ENCODE results near the gene BEGAIN. TPM values are rescaled to one million over a fixed set of nuclear protein-coding genes. Genes with fewer than 3 reads are reported as not detected.

Gene BEGAIN
- total RNA-seq, 1 donor from 2014 or later = 0.54 TPM

DNA sequence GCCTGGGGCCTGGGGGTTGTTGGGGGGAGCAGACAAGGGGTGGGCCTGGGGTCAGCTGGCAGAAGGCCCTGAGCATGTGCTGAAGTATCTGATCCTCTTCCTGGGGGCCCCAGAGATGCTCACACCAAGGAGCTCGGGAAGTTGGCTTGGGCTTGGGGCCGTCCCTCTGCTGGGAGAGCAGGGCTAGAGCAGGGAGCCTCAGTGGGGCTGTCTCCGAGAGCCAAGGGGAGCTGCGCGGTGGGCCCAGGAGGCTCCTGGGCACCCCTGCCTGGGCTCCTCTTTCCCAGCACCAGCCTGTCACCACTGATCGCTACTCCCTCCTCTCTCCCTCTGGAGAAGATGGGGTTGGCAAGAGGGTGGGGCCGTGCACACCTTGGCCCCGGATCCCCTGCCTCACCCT is 28.3 kb downstream of the BEGAIN start:
- Histone ChIP-seq H3K4me2 (ENCODE audit: low read length) (no peak overlapping the region), H3K9me3 (ENCODE audit: insufficient read depth, low read depth, low read length) (no peaks in the 10 kb centered on the region), H2AFZ (ENCODE audit: low read depth, low read length) (no peak overlapping the region), H3K4me3 (ENCODE audit: insufficient read depth, low read depth, low read length) (no peak overlapping the region), H3K4me1 (ENCODE audit: insufficient read depth, low read length) (no peaks in the 10 kb centered on the region), H3K79me2 (ENCODE audit: insufficient read depth, low read length) (no peaks in the 10 kb centered on the region), H3K36me3 (ENCODE audit: insufficient read depth, low read length) (no peaks in the 10 kb centered on the region), H3K27ac (ENCODE audit: low read depth, low read length) (no peak overlapping the region), H4K20me1 (ENCODE audit: insufficient read depth, low read length) (peaks cover 6% of the 10 kb centered on the region), H3K27me3 (ENCODE audit: insufficient read depth, low read length) (peaks cover 2% of the 10 kb centered on the region), H3K9ac (ENCODE audit: low read length) (no peak overlapping the region)
- Mint-ChIP-seq H3K36me3 (ENCODE audit: low read depth, unreplicated experiment) (no peaks in the 10 kb centered on the region), H3K27me3 (ENCODE audit: low read depth, unreplicated experiment) (peaks cover 50% of the 10 kb centered on the region), H3K4me1 (ENCODE audit: low read depth, unreplicated experiment) (peaks cover 5% of the 10 kb centered on the region), H3K27ac (ENCODE audit: unreplicated experiment) (no peak overlapping the region), H3K9me3 (ENCODE audit: unreplicated experiment) (peaks cover 1% of the 10 kb centered on the region), H3K4me3 (ENCODE audit: unreplicated experiment) (no peak overlapping the region)
- FAIRE-seq = no peak
- no peak for DNase-seq (ENCODE audit: low read depth)
- TF ChIP-seq, protein P1, sequence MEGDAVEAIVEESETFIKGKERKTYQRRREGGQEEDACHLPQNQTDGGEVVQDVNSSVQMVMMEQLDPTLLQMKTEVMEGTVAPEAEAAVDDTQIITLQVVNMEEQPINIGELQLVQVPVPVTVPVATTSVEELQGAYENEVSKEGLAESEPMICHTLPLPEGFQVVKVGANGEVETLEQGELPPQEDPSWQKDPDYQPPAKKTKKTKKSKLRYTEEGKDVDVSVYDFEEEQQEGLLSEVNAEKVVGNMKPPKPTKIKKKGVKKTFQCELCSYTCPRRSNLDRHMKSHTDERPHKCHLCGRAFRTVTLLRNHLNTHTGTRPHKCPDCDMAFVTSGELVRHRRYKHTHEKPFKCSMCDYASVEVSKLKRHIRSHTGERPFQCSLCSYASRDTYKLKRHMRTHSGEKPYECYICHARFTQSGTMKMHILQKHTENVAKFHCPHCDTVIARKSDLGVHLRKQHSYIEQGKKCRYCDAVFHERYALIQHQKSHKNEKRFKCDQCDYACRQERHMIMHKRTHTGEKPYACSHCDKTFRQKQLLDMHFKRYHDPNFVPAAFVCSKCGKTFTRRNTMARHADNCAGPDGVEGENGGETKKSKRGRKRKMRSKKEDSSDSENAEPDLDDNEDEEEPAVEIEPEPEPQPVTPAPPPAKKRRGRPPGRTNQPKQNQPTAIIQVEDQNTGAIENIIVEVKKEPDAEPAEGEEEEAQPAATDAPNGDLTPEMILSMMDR (IDR thresholded peaks at IDR 0.05; ENCODE audit: insufficient read depth, low read depth, low read length) = no peak
- no peak for TF ChIP-seq EZH2 (IDR thresholded peaks at IDR 0.05; ENCODE audit: insufficient read depth, low read length)

DNA sequence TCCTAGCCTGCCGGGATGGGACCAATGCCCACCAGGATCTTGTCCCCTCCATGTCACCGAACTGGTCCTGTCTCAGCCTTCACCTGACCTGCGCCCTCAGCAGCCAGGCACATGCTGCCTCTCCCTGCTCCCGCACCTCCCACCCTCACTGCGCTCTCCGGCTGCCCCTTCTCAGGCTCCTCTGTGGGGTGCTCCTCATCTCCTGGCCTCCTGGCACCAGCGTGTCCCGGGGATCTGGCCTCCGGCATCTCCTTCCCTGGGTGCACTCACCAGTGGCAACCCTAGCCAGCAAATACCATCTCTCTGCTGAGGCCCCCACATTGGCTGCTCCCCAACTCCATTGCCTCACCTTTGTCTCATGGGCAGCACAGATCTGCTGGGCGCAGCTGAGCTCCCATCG is 29.0 kb downstream of the BEGAIN start:
- H2AFZ ChIP-seq (ENCODE audit: low read depth, low read length) = no peak overlapping the region
- H3K4me3 ChIP-seq (ENCODE audit: insufficient read depth, low read depth, low read length) = no peak overlapping the region
- peaks cover 5% of the 10 kb centered on the region for H3K4me1 Mint-ChIP-seq (ENCODE audit: low read depth, unreplicated experiment)
- H3K4me3 Mint-ChIP-seq (ENCODE audit: unreplicated experiment) = no peak overlapping the region
- DNase-seq (ENCODE audit: low read depth) (no peak), FAIRE-seq (no peak)
- peaks cover 48% of the 10 kb centered on the region for H3K27me3 Mint-ChIP-seq (ENCODE audit: low read depth, unreplicated experiment)
- H3K27ac Mint-ChIP-seq (ENCODE audit: unreplicated experiment) = peak overlapping the region; percentile 47
- H3K36me3 Mint-ChIP-seq (ENCODE audit: low read depth, unreplicated experiment) = no peaks in the 10 kb centered on the region
- no peaks in the 10 kb centered on the region for H3K79me2 ChIP-seq (ENCODE audit: insufficient read depth, low read length)
- no peak overlapping the region for H3K9ac ChIP-seq (ENCODE audit: low read length)
- H3K4me2 ChIP-seq (ENCODE audit: low read length) = no peak overlapping the region
- no peak for TF ChIP-seq EZH2 (IDR thresholded peaks at IDR 0.05; ENCODE audit: insufficient read depth, low read length)
- TF ChIP-seq, protein P1 (IDR thresholded peaks at IDR 0.05; ENCODE audit: insufficient read depth, low read depth, low read length) = no peak
- H3K9me3 Mint-ChIP-seq (ENCODE audit: unreplicated experiment) = peaks cover 1% of the 10 kb centered on the region
- H3K4me1 ChIP-seq (ENCODE audit: insufficient read depth, low read length) = no peaks in the 10 kb centered on the region
- no peak overlapping the region for H3K27ac ChIP-seq (ENCODE audit: low read depth, low read length)
- H3K36me3 ChIP-seq (ENCODE audit: insufficient read depth, low read length) = no peaks in the 10 kb centered on the region
- H3K27me3 ChIP-seq (ENCODE audit: insufficient read depth, low read length) = no peaks in the 10 kb centered on the region
- H4K20me1 ChIP-seq (ENCODE audit: insufficient read depth, low read length) = peaks cover 6% of the 10 kb centered on the region
- no peaks in the 10 kb centered on the region for H3K9me3 ChIP-seq (ENCODE audit: insufficient read depth, low read depth, low read length)

DNA sequence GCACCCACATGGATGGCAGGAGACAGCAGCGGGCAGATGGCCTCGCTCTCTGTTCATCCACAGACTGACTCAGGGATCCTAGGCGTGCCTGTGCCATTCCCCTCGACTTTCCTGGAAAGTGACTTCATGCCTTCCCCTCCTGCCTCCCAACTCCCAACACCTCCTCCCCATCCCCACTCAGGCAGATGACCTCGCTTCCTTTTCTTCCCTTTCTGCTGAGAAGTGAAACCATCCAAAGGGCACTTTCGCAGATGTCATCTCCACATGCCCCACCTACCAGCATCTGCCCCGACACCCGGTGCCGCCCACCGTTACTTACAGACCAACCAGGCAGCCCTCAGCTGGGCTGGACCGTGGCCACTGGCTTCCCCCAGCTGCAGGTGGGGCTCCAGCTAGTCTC is 29.6 kb downstream of the BEGAIN start:
- Mint-ChIP-seq H3K9me3 (ENCODE audit: unreplicated experiment) (peaks cover 1% of the 10 kb centered on the region), H3K4me1 (ENCODE audit: low read depth, unreplicated experiment) (peaks cover 5% of the 10 kb centered on the region), H3K4me3 (ENCODE audit: unreplicated experiment) (no peak overlapping the region), H3K36me3 (ENCODE audit: low read depth, unreplicated experiment) (no peaks in the 10 kb centered on the region), H3K27ac (ENCODE audit: unreplicated experiment) (no peak overlapping the region), H3K27me3 (ENCODE audit: low read depth, unreplicated experiment) (peaks cover 44% of the 10 kb centered on the region)
- Histone ChIP-seq H3K27me3 (ENCODE audit: insufficient read depth, low read length) (no peaks in the 10 kb centered on the region), H2AFZ (ENCODE audit: low read depth, low read length) (no peak overlapping the region), H3K79me2 (ENCODE audit: insufficient read depth, low read length) (no peaks in the 10 kb centered on the region), H3K9me3 (ENCODE audit: insufficient read depth, low read depth, low read length) (no peaks in the 10 kb centered on the region), H3K4me1 (ENCODE audit: insufficient read depth, low read length) (no peaks in the 10 kb centered on the region), H3K36me3 (ENCODE audit: insufficient read depth, low read length) (no peaks in the 10 kb centered on the region), H3K4me2 (ENCODE audit: low read length) (no peak overlapping the region), H4K20me1 (ENCODE audit: insufficient read depth, low read length) (peaks cover 6% of the 10 kb centered on the region), H3K9ac (ENCODE audit: low read length) (no peak overlapping the region), H3K27ac (ENCODE audit: low read depth, low read length) (no peak overlapping the region), H3K4me3 (ENCODE audit: insufficient read depth, low read depth, low read length) (no peak overlapping the region)
- FAIRE-seq = no peak
- DNase-seq (ENCODE audit: low read depth) = peak; percentile 35
- TF ChIP-seq EZH2 (IDR thresholded peaks at IDR 0.05; ENCODE audit: insufficient read depth, low read length) = no peak
- TF ChIP-seq, protein P1 (IDR thresholded peaks at IDR 0.05; ENCODE audit: insufficient read depth, low read depth, low read length) = no peak

Measured in astrocyte (in vitro differentiated cells and primary cell).